SKM-1 (cell line): ENCODE measurements around the gene DEPDC1B.
"Not testable (repeated sequence)": the region's sequence is repeated elsewhere in the genome, so short reads cannot be mapped to it uniquely, and the experiment has no call there.

ENCODE experiments used
- DNase-seq: peaks from one replicate; lab custom pipeline; 2025; ENCODE audit not compliant: unreplicated experiment; lab: John Stamatoyannopoulos, UW

The DEPDC1B gene

GRCh38 chr5:60699288-60699608, 718 bp downstream of the DEPDC1B start:
- DNase-seq: no peak

- no peak for DNase-seq
Observed at GRCh38 chr5:60698336-60698735, 1.6 kb downstream of the DEPDC1B start.

GRCh38 chr5:60690326-60690725, 9.6 kb downstream of the DEPDC1B start:
- no peak for DNase-seq

GRCh38 chr5:60688980-60689379, 11.0 kb downstream of the DEPDC1B start:
- no peak for DNase-seq

- no peak for DNase-seq
Observed at GRCh38 chr5:60687927-60688720, 11.8 kb downstream of the DEPDC1B start.

GRCh38 chr5:60686157-60686556, 13.8 kb downstream of the DEPDC1B start:
- DNase-seq: no peak

GRCh38 chr5:60685700-60686099, 14.3 kb downstream of the DEPDC1B start:
- DNase-seq: no peak

GRCh38 chr5:60685028-60685427, 14.9 kb downstream of the DEPDC1B start:
- no peak for DNase-seq

- not testable (repeated sequence) for DNase-seq
Observed at GRCh38 chr5:60682007-60682406, 18.0 kb downstream of the DEPDC1B start.

- no peak for DNase-seq
Observed at GRCh38 chr5:60679816-60680215, 20.1 kb downstream of the DEPDC1B start.

GRCh38 chr5:60677850-60678664, 21.9 kb downstream of the DEPDC1B start:
- no peak for DNase-seq

- DNase-seq: no peak
Observed at GRCh38 chr5:60675286-60675685, 24.7 kb downstream of the DEPDC1B start.

- no peak for DNase-seq
Observed at GRCh38 chr5:60674251-60675069, 25.5 kb downstream of the DEPDC1B start.

- DNase-seq: no peak
Observed at GRCh38 chr5:60673334-60673733, 26.6 kb downstream of the DEPDC1B start.

GRCh38 chr5:60672693-60673264, 27.2 kb downstream of the DEPDC1B start:
- no peak for DNase-seq

GRCh38 chr5:60671899-60672692, 27.9 kb downstream of the DEPDC1B start:
- no peak for DNase-seq

GRCh38 chr5:60670749-60671148, 29.2 kb downstream of the DEPDC1B start:
- DNase-seq: no peak

GRCh38 chr5:60668686-60669304, 31.2 kb downstream of the DEPDC1B start:
- no peak for DNase-seq

GRCh38 chr5:60651872-60652620, 47.9 kb downstream of the DEPDC1B start:
- no peak for DNase-seq
